Smooth muscle cell (in vitro differentiated cells): Measurements from ENCODE around the gene ITGAD. TPM values are rescaled to one million over a fixed set of nuclear protein-coding genes. Genes with fewer than 3 reads are reported as not detected.

Experiments used
- DNase-seq: peaks from one replicate; lab custom pipeline; 2025; ENCODE audit not compliant: unreplicated experiment; lab: John Stamatoyannopoulos, UW
- H2AFZ ChIP-seq: fragments of 200-600 bp; sonication (generic); 2 replicates; pipeline ENCODE4 v1.6.0; 2016; ENCODE audit warnings: antibody characterized with exemption, low read depth, mild to moderate bottlenecking
- H3F3A ChIP-seq: fragments of 200-600 bp; sonication (generic); 2 replicates; pipeline ENCODE4 v1.6.0; 2017; ENCODE audit warnings: antibody characterized with exemption, low read depth
- H3K27ac ChIP-seq: fragments of 200-600 bp; sonication (generic); 2 replicates; pipeline ENCODE4 v1.5.1; 2016; ENCODE audit warnings: low read depth, mild to moderate bottlenecking
- H3K27me3 ChIP-seq: fragments of 200-600 bp; sonication (generic); 2 replicates; pipeline ENCODE4 v1.6.1; 2016; ENCODE audit warnings: low read depth, mild to moderate bottlenecking
- H3K36me3 ChIP-seq: fragments of 200-600 bp; sonication (generic); 2 replicates; pipeline ENCODE4 v1.5.1; 2016; ENCODE audit warnings: low read depth
- H3K4me1 ChIP-seq: fragments of 200-600 bp; sonication (generic); 2 replicates; pipeline ENCODE4 v1.5.1; 2016; ENCODE audit warnings: low read depth
- H3K4me2 ChIP-seq: fragments of 200-600 bp; sonication (generic); 2 replicates; pipeline ENCODE4 v1.6.0; 2016; ENCODE audit warnings: mild to moderate bottlenecking
- H3K4me3 ChIP-seq: fragments of 200-600 bp; sonication (generic); 2 replicates; pipeline ENCODE4 v1.5.1; 2016; ENCODE audit warnings: mild to moderate bottlenecking
- H3K79me2 ChIP-seq: fragments of 200-600 bp; sonication (generic); 2 replicates; pipeline ENCODE4 v1.6.0; 2016; ENCODE audit warnings: low read depth, mild to moderate bottlenecking
- H3K9ac ChIP-seq: fragments of 200-600 bp; sonication (generic); 2 replicates; pipeline ENCODE4 v1.6.0; 2016; ENCODE audit warnings: low read depth
- H3K9me3 ChIP-seq: fragments of 200-600 bp; sonication (generic); replicated peaks from 2 replicates; pipeline ENCODE4 v1.5.1; 2016; ENCODE audit warnings: low read depth
- H4K20me1 ChIP-seq: fragments of 200-600 bp; sonication (generic); 2 replicates; pipeline ENCODE4 v1.6.0; 2016; ENCODE audit warnings: low read depth
- CTCF ChIP-seq: fragments of 200-600 bp; sonication (generic); IDR thresholded peaks from 2 replicates; pipeline ENCODE4 v1.5.1; 2017; ENCODE audit warnings: borderline replicate concordance, mild to moderate bottlenecking, antibody characterized with exemption; ENCODE audit not compliant: insufficient read depth, poor library complexity, severe bottlenecking
- WGBS: methylation state at CpG from one replicate; pipeline ENCODE4 v1.1.7; 2016; ENCODE audit warnings: low lambda C conversion rate; 5-methylcytosine and 5-hydroxymethylcytosine counted together
- polyA plus RNA-seq: library from polyadenylated mRNA; unstranded; fragments of >200 nt; fragmentation: Nextera tagmentation; extraction: Ambion mirVana; gene quantifications from 2 replicates; pipeline ENCODE4 v1.2.1, GENCODE V29; 2016
- total RNA-seq: library from RNA; depleted of rRNA; stranded (reverse); fragments of >200 nt; gene quantifications from 2 replicates; pipeline ENCODE4 v1.2.3, GENCODE V29; 2014

ITGAD gene
- total and polyA plus RNA-seq, 2 experiments from 2014 or later = not detected

GRCh38 chr16:31364421-31364820 is 28.7 kb upstream of the ITGAD start:
- no peaks in the 10 kb centered on the region for H3K79me2 ChIP-seq
- no peak overlapping the region for H2AFZ ChIP-seq
- no peaks in the 10 kb centered on the region for H3K27me3 ChIP-seq
- DNase-seq = no peak
- no peak overlapping the region for H3K9ac ChIP-seq
- no peaks in the 10 kb centered on the region for H3K9me3 ChIP-seq
- no peaks in the 10 kb centered on the region for H3K4me1 ChIP-seq
- no peak for TF ChIP-seq CTCF
- no peak overlapping the region for H3K4me2 ChIP-seq
- H3F3A ChIP-seq = no peaks in the 10 kb centered on the region
- WGBS = 90% methylated on average over 6 of the region's 6 CpGs
- no peak overlapping the region for H3K4me3 ChIP-seq
- no peak overlapping the region for H3K27ac ChIP-seq
- H3K36me3 ChIP-seq = no peaks in the 10 kb centered on the region
- no peaks in the 10 kb centered on the region for H4K20me1 ChIP-seq

GRCh38 chr16:31365131-31365865 is 27.8 kb upstream of the ITGAD start:
- no peaks in the 10 kb centered on the region for H3K4me1 ChIP-seq
- no peak overlapping the region for H2AFZ ChIP-seq
- H3K4me2 ChIP-seq = no peak overlapping the region
- H3K9ac ChIP-seq = no peak overlapping the region
- H3K4me3 ChIP-seq = no peak overlapping the region
- H3F3A ChIP-seq = no peaks in the 10 kb centered on the region
- H3K27ac ChIP-seq = no peak overlapping the region
- no peak for DNase-seq
- TF ChIP-seq CTCF = no peak
- no peaks in the 10 kb centered on the region for H4K20me1 ChIP-seq
- H3K27me3 ChIP-seq = no peaks in the 10 kb centered on the region
- WGBS = 92% methylated on average over 7 of the region's 7 CpGs
- no peaks in the 10 kb centered on the region for H3K36me3 ChIP-seq
- H3K79me2 ChIP-seq = no peaks in the 10 kb centered on the region
- no peaks in the 10 kb centered on the region for H3K9me3 ChIP-seq

GRCh38 chr16:31367853-31368252 is 25.3 kb upstream of the ITGAD start:
- Histone ChIP-seq H3K9me3 (no peaks in the 10 kb centered on the region), H3K27me3 (no peaks in the 10 kb centered on the region), H3K4me2 (no peak overlapping the region), H3K9ac (no peak overlapping the region), H3F3A (no peaks in the 10 kb centered on the region), H3K27ac (no peak overlapping the region), H3K79me2 (no peaks in the 10 kb centered on the region), H2AFZ (no peak overlapping the region), H3K4me3 (no peak overlapping the region), H3K4me1 (no peaks in the 10 kb centered on the region), H3K36me3 (no peaks in the 10 kb centered on the region), H4K20me1 (no peaks in the 10 kb centered on the region)
- TF ChIP-seq CTCF = no peak
- 96% methylated on average over 3 of the region's 3 CpGs for WGBS
- no peak for DNase-seq

- WGBS = 93% methylated on average over 12 of the region's 12 CpGs
- no peak overlapping the region for H2AFZ ChIP-seq
- H3K4me2 ChIP-seq = no peak overlapping the region
- no peaks in the 10 kb centered on the region for H3K4me1 ChIP-seq
- H3K79me2 ChIP-seq = no peaks in the 10 kb centered on the region
- no peak for DNase-seq
- no peak for TF ChIP-seq CTCF
- no peak overlapping the region for H3K9ac ChIP-seq
- no peaks in the 10 kb centered on the region for H3K9me3 ChIP-seq
- no peaks in the 10 kb centered on the region for H3K27me3 ChIP-seq
- no peaks in the 10 kb centered on the region for H4K20me1 ChIP-seq
- H3K4me3 ChIP-seq = no peak overlapping the region
- no peaks in the 10 kb centered on the region for H3K36me3 ChIP-seq
- no peak overlapping the region for H3K27ac ChIP-seq
- no peaks in the 10 kb centered on the region for H3F3A ChIP-seq
Measured at GRCh38 chr16:31371008-31371407, 22.1 kb upstream of the ITGAD start.
